Heart right ventricle (tissue), 16 donors: ENCODE data around the gene F13A1. TPM values are rescaled to one million over a fixed set of nuclear protein-coding genes. Genes with fewer than 3 reads are reported as not detected.

Experiments used
- ATAC-seq, 8 donors: fragments of 200-7000 bp; cut with Tn5 transposase; one replicate each; pipeline ENCODE4 v1.9.1; 2020; ENCODE audit warnings: mild to moderate bottlenecking in 8 of 8, moderate library complexity in 8 of 8, moderate number of reproducible peaks in 1 of 8
- DNase-seq, 2 donors: peaks; one replicate each; pipeline ENCODE4 v3.0.0-alpha.2; 2020
- H3K27ac ChIP-seq, 10 donors: fragments of 200-600 bp; sonication (generic) in 2 of 10; one replicate each; pipeline versions ENCODE4 v1.5.0 to v1.8.0; 2020 to 2022; ENCODE audit warnings: mild to moderate bottlenecking in 3 of 10
- H3K27me3 ChIP-seq, 7 donors: fragments of 200-600 bp; one replicate each; pipeline ENCODE4 v1.8.0; 2021 to 2022; ENCODE audit warnings: mild to moderate bottlenecking in 2 of 7
- H3K36me3 ChIP-seq, 9 donors: fragments of 200-600 bp; sonication (generic) in 1 of 9; one replicate each; pipeline versions ENCODE4 v1.5.0 to v1.8.0; 2020 to 2022; ENCODE audit warnings: mild to moderate bottlenecking in 2 of 9
- H3K4me1 ChIP-seq, 9 donors: fragments of 200-600 bp; sonication (generic) in 1 of 9; one replicate each; pipeline versions ENCODE4 v1.5.0 to v1.8.0; 2020 to 2022; ENCODE audit warnings: mild to moderate bottlenecking in 4 of 9
- H3K4me3 ChIP-seq, 10 donors: fragments of 200-600 bp; sonication (generic) in 2 of 10; one replicate each; pipeline versions ENCODE4 v1.5.0 to v1.8.0; 2020 to 2022; ENCODE audit warnings: mild to moderate bottlenecking in 7 of 10, moderate library complexity in 2 of 10
- H3K9me3 ChIP-seq, 11 donors: fragments of 200-600 bp in 10 of 11; sonication (generic) in 2 of 11; one replicate each; pipeline versions ENCODE4 v1.5.0 to v1.8.0; 2013 to 2022; ENCODE audit warnings: mild to moderate bottlenecking in 2 of 11, control low read depth in 1 of 11, moderate library complexity in 1 of 11
- CTCF ChIP-seq, 9 donors: fragments of 200-600 bp; sonication (generic) in 2 of 9; IDR thresholded peaks; one replicate each; pipeline versions ENCODE4 v1.5.0 to v1.8.0; 2021 to 2022; ENCODE audit warnings: antibody characterized with exemption in 9 of 9, mild to moderate bottlenecking in 5 of 9, moderate library complexity in 1 of 9
- WGBS, 2 donors: extraction: QIAGEN DNeasy Blood & Tissue Kit; methylation state at CpG; one replicate each; pipeline ENCODE4 v1.1.7; 2013; ENCODE audit warnings: inconsistent platforms in 1 of 2; 5-methylcytosine and 5-hydroxymethylcytosine counted together
- intact Hi-C, 10 donors: fragments of 100-400 bp; cut with DNase I; formaldehyde crosslinking; loops; one replicate each; pipeline versions ENCODE4 v1.11.1 to v1.14.2; 2022
- polyA plus RNA-seq, 2 donors: library from polyadenylated mRNA; stranded (reverse); fragments of 200-250 nt; gene quantifications; one replicate each; pipeline ENCODE4 v1.2.3, GENCODE V29; 2013
- total RNA-seq, 10 donors: library from RNA; stranded (reverse); fragmentation: NEBNext Ultra II Directional in 3 of 10; extraction: Animal tissue kit (Norgen Biotek cat#: 25700) in 3 of 10; gene quantifications; one replicate each; pipeline versions ENCODE4 v1.2.1 to v1.2.4, GENCODE V29; 2021 to 2023
- donor health status: Arrhythmogenic right ventricular cardiomyopathy.
- donor health status: ischemic (EF 13 %, LVEDD 7.1; RV severe dilation, severe dysfunction).
- donor health status: healthy with polysubstance abuse.
- donor health status: DM: no; HTN: yes; CAD: no.
- donor health status: DM: no; HTN: no; CAD: no.
- donor health status: ischemic (EF 25% LVEDD 6.9; RV normal size, moderate dysfunction).
- donor health status: ischemic (EF 25% LVEDD 5.7; RV mildly dilated, moderate dysfunction).
- donor health status: healthy.
- donor health status: DM: yes; HTN: yes; CAD: no.
- donor health status: Ischemic cardiomyopathy.
- donor health status: ischemic (EF 35%, LVEDD 5.7; RV mildly dilated, moderate dysfunction).
- donor health status: nonischemic (EF 11% LVEDD 7.7; RV severe dilation, severe dysfunction).
- donor health status: DM: yes; HTN: yes; CAD: no.
- donor health status: PGD.
- donor health status: ischemic (EF 29% LVEDD 5.4; RV normal size, mild dysfunction).
- donor health status: nonischemic (EF 23%, LVEDD 6.1; RV moderate dilation, normal function).

F13A1 gene
- total and polyA plus RNA-seq, 12 donors, result 8.4 to 265 (median 22.8) TPM

GRCh38 chr6:6366803-6367202 is 46.3 kb upstream of the F13A1 start:
- TF ChIP-seq CTCF (IDR thresholded peaks at IDR 0.05), result no peak
- intact Hi-C loops, result no loop called here
- no peak for DNase-seq

GRCh38 chr6:6365242-6365641 is 44.8 kb upstream of the F13A1 start:
- H3K9me3 ChIP-seq, result no peaks in the 10 kb centered on the region
- ATAC-seq (no peak), DNase-seq (no peak)
- no peak for TF ChIP-seq CTCF (IDR thresholded peaks at IDR 0.05)
- H3K4me1 ChIP-seq, result no peaks in the 10 kb centered on the region
- intact Hi-C loops, result no loop called here
- H3K27me3 ChIP-seq, result peaks cover 0 to 6% (median 0%) of the 10 kb centered on the region in 7 donors
- no peak overlapping the region for H3K27ac ChIP-seq
- 90 to 94% methylated on average over 4 of the region's 4 CpGs for WGBS, 2 donors
- no peaks in the 10 kb centered on the region for H3K36me3 ChIP-seq
- no peak overlapping the region for H3K4me3 ChIP-seq

More at GRCh38 chr6:6366803-6367202, 46.3 kb upstream of the F13A1 start:
- 77 to 78% methylated on average over 8 of the region's 8 CpGs for WGBS, 2 donors
- H3K4me3 ChIP-seq, result no peak overlapping the region
- no peak overlapping the region for H3K27ac ChIP-seq
- H3K4me1 ChIP-seq, result no peaks in the 10 kb centered on the region
- H3K27me3 ChIP-seq, result peaks cover 0 to 6% (median 0%) of the 10 kb centered on the region in 7 donors
- ATAC-seq, result no peak
- H3K9me3 ChIP-seq, result peaks cover 0 to 11% (median 0%) of the 10 kb centered on the region in 11 donors
- no peaks in the 10 kb centered on the region for H3K36me3 ChIP-seq

- Histone ChIP-seq H3K27ac (no peak overlapping the region), H3K4me3 (no peak overlapping the region), H3K9me3 (no peaks in the 10 kb centered on the region), H3K27me3 (no peaks in the 10 kb centered on the region), H3K36me3 (no peaks in the 10 kb centered on the region), H3K4me1 (no peaks in the 10 kb centered on the region)
- ATAC-seq, result no peak
- 66% methylated on average over 5 of the region's 5 CpGs for WGBS, 2 donors
- DNase-seq, result no peak
- TF ChIP-seq CTCF (IDR thresholded peaks at IDR 0.05), result no peak
- intact Hi-C loops, result loop anchor here in 1 of 10 donors (5.0 kb wide), 1 partner anchor 160 kb away; no protein-coding TSS in a partner anchor
Measured at GRCh38 chr6:6362056-6362840, 41.8 kb upstream of the F13A1 start.

- intact Hi-C loops, result no loop called here
- peaks cover 0 to 7% (median 0%) of the 10 kb centered on the region in 7 donors for H3K27me3 ChIP-seq
- no peak for ATAC-seq
- H3K9me3 ChIP-seq, result no peaks in the 10 kb centered on the region
- no peak for TF ChIP-seq CTCF (IDR thresholded peaks at IDR 0.05)
- no peak overlapping the region for H3K4me3 ChIP-seq
- WGBS, 2 donors, result 91 to 92% methylated on average over 3 of the region's 3 CpGs
- H3K4me1 ChIP-seq, result peaks cover 0 to 9% (median 0%) of the 10 kb centered on the region in 9 donors
- no peak for DNase-seq
- H3K27ac ChIP-seq, result no peak overlapping the region
- H3K36me3 ChIP-seq, result no peaks in the 10 kb centered on the region
Measured at GRCh38 chr6:6357530-6357929, 37.1 kb upstream of the F13A1 start.
